Endothelial cell of umbilical vein (primary cell): ENCODE results near the gene SLC22A25. TPM values are rescaled to one million over a fixed set of nuclear protein-coding genes. Genes with fewer than 3 reads are reported as not detected.

Experiments used
- BruUV-seq: library from RNA; stranded (reverse); fragments of 400-500 nt; replicated peaks from 2 replicates; lab custom pipeline; 2021; lab: Mats Ljungman, UMichigan
- CTCF ChIA-PET: fragments of 300-600, 350-600 bp; sonication (Branson Sonifier 250); formaldehyde crosslinking; loops from one replicate; lab custom pipeline; 2021; ENCODE audit warnings: antibody characterized with exemption, inconsistent platforms; lab: Charles Lee
- POLR2A ChIA-PET: fragments of 300-600, 350-600 bp; sonication (Branson Sonifier 250); formaldehyde crosslinking; loops from one replicate; lab custom pipeline; 2021; ENCODE audit warnings: antibody characterized with exemption, inconsistent platforms; lab: Charles Lee
- DNase-seq: peaks from one replicate; pipeline ENCODE4 v3.0.0-alpha.2; 2011; ENCODE audit warnings: low read depth, low spot score
- FAIRE-seq: peaks from 2 replicates; lab custom pipeline; 2011; peaks lifted over from hg19 to GRCh38; lab: Jason Lieb, UNC
- H2AFZ ChIP-seq: 2 replicates; pipeline ENCODE4 v1.6.0; 2012; ENCODE audit warnings: low read depth, low read length, control low read depth, inconsistent platforms
- H3K27ac ChIP-seq: 2 replicates; pipeline ENCODE4 v1.5.1; 2011; ENCODE audit warnings: low read depth, mild to moderate bottlenecking, control low read depth, low read length, moderate library complexity; ENCODE audit not compliant: insufficient read depth
- H3K27me3 ChIP-seq, 2 experiments: 2 replicates each; pipeline versions ENCODE4 v1.6.0 to v1.6.1; 2011; ENCODE audit warnings: low read length in 2 of 2, mixed read lengths in 1 of 2; ENCODE audit not compliant: control insufficient read depth in 2 of 2, insufficient read depth in 2 of 2
- H3K36me3 ChIP-seq, 2 experiments: 2 replicates in 1 of 2; 3 replicates in 1 of 2; pipeline ENCODE4 v1.5.1; 2011; ENCODE audit warnings: low read length in 2 of 2, mild to moderate bottlenecking in 1 of 2, moderate library complexity in 1 of 2; ENCODE audit not compliant: control insufficient read depth in 2 of 2, insufficient read depth in 2 of 2; ENCODE audit errors: extremely low read depth in 1 of 2
- H3K4me1 ChIP-seq: 3 replicates; pipeline ENCODE4 v1.5.1; 2011; ENCODE audit warnings: mild to moderate bottlenecking, low read length; ENCODE audit not compliant: control insufficient read depth, insufficient read depth; ENCODE audit errors: extremely low read depth
- H3K4me2 ChIP-seq: 2 replicates; pipeline ENCODE4 v1.6.1; 2011; ENCODE audit warnings: low read length, control low read depth, mixed read lengths; ENCODE audit not compliant: insufficient read depth
- H3K4me3 ChIP-seq, 3 experiments: fragments of 200-600 bp in 1 of 3; sonication (generic), shearing (Covaris generic) in 1 of 3; replicated peaks in 1 of 3; 2 replicates each; pipeline ENCODE4 v1.5.1; 2011 to 2016; ENCODE audit warnings: control low read depth in 3 of 3, low read length in 3 of 3, mild to moderate bottlenecking in 2 of 3, inconsistent platforms in 1 of 3, low read depth in 1 of 3, moderate library complexity in 1 of 3; ENCODE audit not compliant: insufficient read depth in 1 of 3
- H3K79me2 ChIP-seq: 2 replicates; pipeline ENCODE4 v1.6.0; 2012; ENCODE audit warnings: low read length, inconsistent platforms; ENCODE audit not compliant: control insufficient read depth, insufficient read depth
- H3K9ac ChIP-seq: replicated peaks from 2 replicates; pipeline ENCODE3; 2011; ENCODE audit warnings: low read length, control low read depth; ENCODE audit not compliant: insufficient read depth; ENCODE audit errors: extremely low read depth
- H3K9me1 ChIP-seq: replicated peaks from 3 replicates; pipeline ENCODE4 v1.6.0; 2011; ENCODE audit warnings: mild to moderate bottlenecking, low read length; ENCODE audit not compliant: control insufficient read depth, insufficient read depth; ENCODE audit errors: extremely low read depth
- H3K9me3 ChIP-seq: replicated peaks from 2 replicates; pipeline ENCODE4 v1.5.1; 2012; ENCODE audit warnings: low read length, inconsistent platforms; ENCODE audit not compliant: control insufficient read depth, insufficient read depth
- H4K20me1 ChIP-seq: replicated peaks from 2 replicates; pipeline ENCODE3; 2011; ENCODE audit warnings: mild to moderate bottlenecking, low read length; ENCODE audit not compliant: control insufficient read depth, insufficient read depth; ENCODE audit errors: extremely low read depth
- EZH2 ChIP-seq: IDR thresholded peaks from 2 replicates; pipeline ENCODE4 v1.6.1; 2012; ENCODE audit warnings: borderline replicate concordance, low read depth, mild to moderate bottlenecking, moderate library complexity, low read length, inconsistent platforms; ENCODE audit not compliant: severe bottlenecking
- FOS ChIP-seq: IDR thresholded peaks from 2 replicates; pipeline ENCODE4 v1.6.1; 2011; ENCODE audit warnings: mild to moderate bottlenecking, low read length, moderate library complexity, borderline replicate concordance; ENCODE audit not compliant: insufficient read depth
- GATA2 ChIP-seq: IDR thresholded peaks from 2 replicates; pipeline ENCODE4 v1.7.0; 2011; ENCODE audit warnings: low read depth, mild to moderate bottlenecking, moderate library complexity, mixed read lengths, low read length; ENCODE audit not compliant: insufficient read length, insufficient read depth
- JUN ChIP-seq: IDR thresholded peaks from 2 replicates; pipeline ENCODE4 v1.6.1; 2011; ENCODE audit warnings: borderline replicate concordance, low read depth; ENCODE audit not compliant: insufficient read length, insufficient read depth
- MYC ChIP-seq: IDR thresholded peaks from one replicate; pipeline ENCODE4 v1.6.1; 2011; ENCODE audit warnings: mild to moderate bottlenecking, low read depth, low read length
- POLR2A ChIP-seq: IDR thresholded peaks from 2 replicates; pipeline ENCODE4 v1.6.1; 2012; ENCODE audit warnings: low read depth, mild to moderate bottlenecking, control low read depth, low read length
- POLR2AphosphoS5 ChIP-seq: IDR thresholded peaks from 2 replicates; pipeline ENCODE4 v1.6.1; 2012; ENCODE audit warnings: low read depth, mild to moderate bottlenecking, control low read depth, low read length, moderate library complexity; ENCODE audit not compliant: insufficient read depth
- dilution Hi-C: fragments of 300-500 bp; cut with MboI; formaldehyde crosslinking; loops from one replicate; pipeline ENCODE4 v1.15.0; 2019; ENCODE audit warnings: low sequenced_read_pairs; ENCODE audit not compliant: extremely low pct_ligation_motif_present
- intact Hi-C: fragments of 100-400 bp; cut with micrococcal nuclease; formaldehyde crosslinking; loops from one replicate; pipeline ENCODE4 v1.10.0; 2022
- polyA plus RNA-seq, 4 experiments: library from polyadenylated mRNA; depleted of rRNA in 3 of 4; stranded (reverse) in 3 of 4; unstranded in 1 of 4; fragments of >200 nt; gene quantifications; 2 replicates each; pipeline versions ENCODE4 v1.2.1 to v1.2.3, GENCODE V29; 2011 to 2012; ENCODE audit warnings: missing spikeins in 1 of 4
- total RNA-seq: library from RNA; stranded (reverse); gene quantifications from 2 replicates; pipeline ENCODE4 v1.2.3, GENCODE V29; 2021
- TF ChIP-seq, protein P1 (sequence below), 2 donors: IDR thresholded peaks; 1 replicate in 1 of 2; 2 replicates in 1 of 2; pipeline ENCODE4 v1.5.1; 2011; ENCODE audit warnings: low read length in 2 of 2, mild to moderate bottlenecking in 2 of 2, moderate library complexity in 2 of 2, control low read depth in 1 of 2, inconsistent platforms in 1 of 2, low read depth in 1 of 2; ENCODE audit not compliant: insufficient read depth in 1 of 2; ENCODE audit errors: extremely low read depth in 1 of 2
- TF ChIP-seq, protein P2 (sequence below): IDR thresholded peaks from 2 replicates; pipeline ENCODE4 v1.6.1; 2011; ENCODE audit not compliant: insufficient read depth, insufficient read length

The SLC22A25 gene
- total and polyA plus RNA-seq, 2 donors (not counting 3 experiments of a cell fraction or from before 2014, with no cell fraction given): not detected

DNA sequence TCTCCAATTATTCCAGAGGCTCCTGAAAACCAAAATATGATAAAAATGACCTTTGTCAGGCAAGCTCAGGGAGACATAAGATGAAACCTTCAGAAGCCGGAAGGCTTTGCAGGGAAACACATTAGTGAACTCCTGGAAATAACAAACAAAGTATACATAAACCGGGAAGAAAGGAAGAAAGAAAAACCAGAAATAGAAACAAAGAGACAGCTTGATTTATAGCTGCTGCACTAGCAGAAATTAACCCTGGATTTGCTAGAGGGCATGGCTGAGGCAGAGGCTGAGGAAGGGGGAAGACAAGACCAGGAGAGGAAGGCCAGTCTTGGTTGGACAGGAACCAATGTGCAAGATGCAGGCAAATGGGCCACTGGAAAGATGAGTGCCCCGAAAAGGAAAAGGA is 33.3 kb downstream of the SLC22A25 start:
- H3K9me1 ChIP-seq: no peaks in the 10 kb centered on the region
- BruUV-seq: no TSS peak

More for the DNA sequence above, 33.3 kb downstream of the SLC22A25 start:
- Histone ChIP-seq H3K9ac (no peak overlapping the region), H3K9me3 (no peaks in the 10 kb centered on the region), H3K36me3 (no peaks in the 10 kb centered on the region), H3K4me2 (no peak overlapping the region), H3K4me3 (no peak overlapping the region), H3K79me2 (no peaks in the 10 kb centered on the region), H3K27ac (no peak overlapping the region), H3K27me3 (peaks cover 0 to 3% of the 10 kb centered on the region in 2 experiments), H4K20me1 (no peaks in the 10 kb centered on the region), H3K4me1 (no peaks in the 10 kb centered on the region), H2AFZ (no peak overlapping the region)
- dilution Hi-C loops (no loop called here), intact Hi-C loops (loop anchor here (5.0 to 10.0 kb wide), 3 partner anchors 63 to 425 kb away; no protein-coding TSS in a partner anchor)
- CTCF ChIA-PET: interaction anchor here (2.6 kb wide), 2 partner anchors 82 to 175 kb away, joined by 15 to 21 read pairs; no protein-coding TSS in a partner anchor
- DNase-seq: peak; percentile 15
- TF ChIP-seq GATA2: no peak
- TF ChIP-seq POLR2AphosphoS5: no peak
- TF ChIP-seq FOS: no peak
- TF ChIP-seq, protein P1, sequence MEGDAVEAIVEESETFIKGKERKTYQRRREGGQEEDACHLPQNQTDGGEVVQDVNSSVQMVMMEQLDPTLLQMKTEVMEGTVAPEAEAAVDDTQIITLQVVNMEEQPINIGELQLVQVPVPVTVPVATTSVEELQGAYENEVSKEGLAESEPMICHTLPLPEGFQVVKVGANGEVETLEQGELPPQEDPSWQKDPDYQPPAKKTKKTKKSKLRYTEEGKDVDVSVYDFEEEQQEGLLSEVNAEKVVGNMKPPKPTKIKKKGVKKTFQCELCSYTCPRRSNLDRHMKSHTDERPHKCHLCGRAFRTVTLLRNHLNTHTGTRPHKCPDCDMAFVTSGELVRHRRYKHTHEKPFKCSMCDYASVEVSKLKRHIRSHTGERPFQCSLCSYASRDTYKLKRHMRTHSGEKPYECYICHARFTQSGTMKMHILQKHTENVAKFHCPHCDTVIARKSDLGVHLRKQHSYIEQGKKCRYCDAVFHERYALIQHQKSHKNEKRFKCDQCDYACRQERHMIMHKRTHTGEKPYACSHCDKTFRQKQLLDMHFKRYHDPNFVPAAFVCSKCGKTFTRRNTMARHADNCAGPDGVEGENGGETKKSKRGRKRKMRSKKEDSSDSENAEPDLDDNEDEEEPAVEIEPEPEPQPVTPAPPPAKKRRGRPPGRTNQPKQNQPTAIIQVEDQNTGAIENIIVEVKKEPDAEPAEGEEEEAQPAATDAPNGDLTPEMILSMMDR (IDR thresholded peaks at IDR 0.05; ENCODE audit: extremely low read depth in 1 of 2, insufficient read depth in 1 of 2, low read depth in 1 of 2, low read length in 2 of 2): no peak
- no peak for TF ChIP-seq POLR2A
- TF ChIP-seq JUN: no peak
- no peak for TF ChIP-seq EZH2
- TF ChIP-seq, protein P2, sequence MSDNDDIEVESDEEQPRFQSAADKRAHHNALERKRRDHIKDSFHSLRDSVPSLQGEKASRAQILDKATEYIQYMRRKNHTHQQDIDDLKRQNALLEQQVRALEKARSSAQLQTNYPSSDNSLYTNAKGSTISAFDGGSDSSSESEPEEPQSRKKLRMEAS: no peak
- TF ChIP-seq MYC: no peak
- POLR2A ChIA-PET: no interaction called here
- FAIRE-seq: no peak

Other genes starting within 250 kb of the SLC22A25 start
- not detected in 2 replicates for gene SLC22A8, start 227.8 kb downstream of the SLC22A25 start, total RNA-seq
- not detected in 2 replicates for gene SLC22A8, start 227.8 kb downstream of the SLC22A25 start, polyA plus RNA-seq
- not detected in 2 replicates for gene SLC22A24, start 99.4 kb downstream of the SLC22A25 start, total RNA-seq
- not detected in 2 replicates for gene SLC22A24, start 99.4 kb downstream of the SLC22A25 start, polyA plus RNA-seq
- not detected in 2 replicates for gene SLC22A9, start 126.2 kb upstream of the SLC22A25 start, total RNA-seq
- not detected in 2 replicates for gene SLC22A9, start 126.2 kb upstream of the SLC22A25 start, polyA plus RNA-seq
- gene PLAAT5, start 247.6 kb upstream of the SLC22A25 start, total RNA-seq: not detected in 2 replicates
- not detected in 2 replicates for gene PLAAT5, start 247.6 kb upstream of the SLC22A25 start, polyA plus RNA-seq